Islet of Langerhans (tissue), 1 donor: ENCODE measurements around the gene CARD11.

Source experiments
- FAIRE-seq: peaks from one replicate; lab custom pipeline; 2011; peaks lifted over from hg19 to GRCh38; lab: Jason Lieb, UNC

The CARD11 gene

GRCh38 chr7:3043544-3044371 is at the start of gene CARD11:
Gene CARD11, minus strand, starts transcription at chr7:3043867. Its CDS starts 85,361 bp downstream, at chr7:2958506.
- no peak for FAIRE-seq

GRCh38 chr7:3092468-3092867 is 48.8 kb upstream of the CARD11 start:
- no peak for FAIRE-seq

- FAIRE-seq = no peak
These were observed 48.0 kb upstream of the CARD11 start for GRCh38 chr7:3091631-3092030.

- no peak for FAIRE-seq
These were observed 45.8 kb upstream of the CARD11 start for GRCh38 chr7:3089493-3089892.

GRCh38 chr7:3087243-3087755 is 43.6 kb upstream of the CARD11 start:
- no peak for FAIRE-seq

- no peak for FAIRE-seq
These were observed 39.7 kb upstream of the CARD11 start for GRCh38 chr7:3083350-3083749.

GRCh38 chr7:3082831-3083230 is 39.2 kb upstream of the CARD11 start:
- no peak for FAIRE-seq

- no peak for FAIRE-seq
These were observed 38.7 kb upstream of the CARD11 start for GRCh38 chr7:3082386-3082785.

- no peak for FAIRE-seq
These were observed 36.4 kb upstream of the CARD11 start for GRCh38 chr7:3080106-3080505.

GRCh38 chr7:3078514-3078913 is 34.8 kb upstream of the CARD11 start:
- FAIRE-seq = no peak

- FAIRE-seq = no peak
These were observed 33.0 kb upstream of the CARD11 start for GRCh38 chr7:3076700-3077099.

GRCh38 chr7:3076163-3076562 is 32.5 kb upstream of the CARD11 start:
- FAIRE-seq = no peak

GRCh38 chr7:3075441-3075840 is 31.8 kb upstream of the CARD11 start:
- FAIRE-seq = no peak

- FAIRE-seq = no peak
These were observed 30.8 kb upstream of the CARD11 start for GRCh38 chr7:3074459-3074821.

- no peak for FAIRE-seq
These were observed 30.2 kb upstream of the CARD11 start for GRCh38 chr7:3073763-3074458.

- no peak for FAIRE-seq
These were observed 27.2 kb upstream of the CARD11 start for GRCh38 chr7:3070908-3071307.

- no peak for FAIRE-seq
These were observed 26.2 kb upstream of the CARD11 start for GRCh38 chr7:3069771-3070449.

- no peak for FAIRE-seq
These were observed 24.9 kb upstream of the CARD11 start for GRCh38 chr7:3068530-3068929.

GRCh38 chr7:3067606-3068380 is 24.1 kb upstream of the CARD11 start:
- no peak for FAIRE-seq

- FAIRE-seq = no peak
These were observed 23.5 kb upstream of the CARD11 start for GRCh38 chr7:3067193-3067592.

GRCh38 chr7:3066506-3066905 is 22.8 kb upstream of the CARD11 start:
- FAIRE-seq = no peak

- no peak for FAIRE-seq
These were observed 22.1 kb upstream of the CARD11 start for GRCh38 chr7:3065724-3066143.
